GM23338 (cell line): ENCODE results near the gene NUP214. TPM values are rescaled to one million over a fixed set of nuclear protein-coding genes. Genes with fewer than 3 reads are reported as not detected.
A peak's percentile ranks its signal among the peaks of the same experiment; 100 is the strongest.

ENCODE experiments used
- ATAC-seq: fragments of 200-7000 bp; cut with Tn5 transposase; 3 replicates; pipeline ENCODE4 v1.9.1; 2020
- DNase-seq: peaks from one replicate; pipeline ENCODE4 v3.0.0-alpha.2; 2015; ENCODE audit warnings: low spot score
- H2AFZ ChIP-seq: fragments of 200-600 bp; sonication (generic); 2 replicates; pipeline ENCODE4 v1.8.0; 2016; ENCODE audit warnings: antibody characterized with exemption, mild to moderate bottlenecking, moderate library complexity
- H3F3A ChIP-seq: fragments of 200-600 bp; sonication (generic); replicated peaks from 2 replicates; pipeline ENCODE4 v1.8.0; 2017; ENCODE audit warnings: antibody characterized with exemption, mixed run types, low read depth
- H3K27ac ChIP-seq: fragments of 200-600 bp; sonication (generic); 2 replicates; pipeline ENCODE4 v1.6.1; 2016; ENCODE audit warnings: low read depth
- H3K27me3 ChIP-seq: fragments of 200-600 bp; sonication (generic); 2 replicates; pipeline ENCODE4 v1.8.0; 2016; ENCODE audit warnings: mild to moderate bottlenecking, mixed run types, moderate library complexity; ENCODE audit not compliant: insufficient read depth
- H3K36me3 ChIP-seq: fragments of 200-600 bp; sonication (generic); 2 replicates; pipeline ENCODE4 v1.8.0; 2016; ENCODE audit warnings: mild to moderate bottlenecking; ENCODE audit not compliant: insufficient read depth
- H3K4me1 ChIP-seq: fragments of 200-600 bp; sonication (generic); 2 replicates; pipeline ENCODE4 v1.8.0; 2016; ENCODE audit warnings: mild to moderate bottlenecking, moderate library complexity; ENCODE audit not compliant: insufficient read depth
- H3K4me2 ChIP-seq: fragments of 200-600 bp; sonication (generic); 2 replicates; pipeline ENCODE4 v1.7.1; 2017; ENCODE audit warnings: mixed run types
- H3K4me3 ChIP-seq: fragments of 200-600 bp; sonication (generic); 2 replicates; pipeline ENCODE4 v1.6.1; 2016; ENCODE audit warnings: mixed run types
- H3K79me2 ChIP-seq: fragments of 200-600 bp; sonication (generic); replicated peaks from 2 replicates; pipeline ENCODE4 v1.8.0; 2017; ENCODE audit warnings: mild to moderate bottlenecking; ENCODE audit not compliant: insufficient read depth
- H3K9me2 ChIP-seq: fragments of 200-600 bp; sonication (generic); 2 replicates; pipeline ENCODE4 v1.8.0; 2017; ENCODE audit not compliant: insufficient read depth
- H4K20me1 ChIP-seq: fragments of 200-600 bp; sonication (generic); replicated peaks from 2 replicates; pipeline ENCODE4 v1.8.0; 2017; ENCODE audit warnings: mild to moderate bottlenecking; ENCODE audit not compliant: insufficient read depth
- H3K27ac Mint-ChIP-seq: 2 replicates; pipeline ENCODE4 v1.8.0; 2020; ENCODE audit warnings: inconsistent platforms, mild to moderate bottlenecking, moderate library complexity, mixed read lengths
- H3K27me3 Mint-ChIP-seq: 3 replicates; pipeline ENCODE4 v1.8.0; 2022; ENCODE audit warnings: low read depth, mild to moderate bottlenecking, moderate library complexity, mixed read lengths, inconsistent platforms; ENCODE audit not compliant: insufficient read depth, poor library complexity
- H3K36me3 Mint-ChIP-seq: 3 replicates; pipeline ENCODE4 v1.8.0; 2021; ENCODE audit warnings: low read depth, mild to moderate bottlenecking, inconsistent platforms, moderate library complexity, mixed read lengths
- H3K4me1 Mint-ChIP-seq: 3 replicates; pipeline ENCODE4 v1.8.0; 2020; ENCODE audit warnings: mild to moderate bottlenecking, inconsistent platforms, mixed read lengths
- H3K4me3 Mint-ChIP-seq: 3 replicates; pipeline ENCODE4 v1.8.0; 2021; ENCODE audit warnings: moderate library complexity, mild to moderate bottlenecking, inconsistent platforms, mixed read lengths
- H3K9me3 Mint-ChIP-seq: 3 replicates; pipeline ENCODE4 v1.8.0; 2020; ENCODE audit warnings: moderate library complexity, mild to moderate bottlenecking, inconsistent platforms, mixed read lengths
- EZH2 ChIP-seq: fragments of 200-600 bp; sonication (generic); IDR thresholded peaks from one replicate; pipeline ENCODE4 v1.8.0; 2017; ENCODE audit warnings: antibody characterized with exemption, mild to moderate bottlenecking, low read depth; ENCODE audit not compliant: unreplicated experiment
- NANOG ChIP-seq: IDR thresholded peaks from 2 replicates; pipeline ENCODE4 v1.6.1; 2016; ENCODE audit warnings: antibody characterized with exemption, borderline replicate concordance
- POLR2AphosphoS5 ChIP-seq: IDR thresholded peaks from 2 replicates; pipeline ENCODE4 v1.6.1; 2016; ENCODE audit warnings: antibody characterized with exemption, low read depth
- STAT1 ChIP-seq: IDR thresholded peaks from one replicate; pipeline ENCODE4 v1.6.1; 2016; ENCODE audit warnings: antibody characterized with exemption; ENCODE audit not compliant: unreplicated experiment
- ZNF114 ChIP-seq: fragments of 250-450 bp; sonication (Bioruptor Pico); IDR thresholded peaks from 2 replicates; pipeline ENCODE4 v1.5.0; 2020; ENCODE audit warnings: mild to moderate bottlenecking, moderate library complexity
- ZNF331 ChIP-seq: fragments of 250-450 bp; sonication (Bioruptor Pico); IDR thresholded peaks from 2 replicates; pipeline ENCODE4 v1.5.0; 2020; ENCODE audit warnings: low read depth, mild to moderate bottlenecking, moderate library complexity
- polyA plus RNA-seq: library from polyadenylated mRNA; unstranded; fragments of >200 nt; fragmentation: Nextera tagmentation; extraction: Ambion mirVana; gene quantifications from 2 replicates; pipeline ENCODE4 v1.2.1, GENCODE V29; 2016
- total RNA-seq: library from RNA; depleted of rRNA; stranded (reverse); fragments of >200 nt; shearing (Covaris generic); gene quantifications from 2 replicates; pipeline ENCODE4 v1.2.3, GENCODE V29; 2014

The NUP214 gene
- total and polyA plus RNA-seq, 2 experiments from 2014 or later = 36.0 to 57.0 TPM

DNA sequence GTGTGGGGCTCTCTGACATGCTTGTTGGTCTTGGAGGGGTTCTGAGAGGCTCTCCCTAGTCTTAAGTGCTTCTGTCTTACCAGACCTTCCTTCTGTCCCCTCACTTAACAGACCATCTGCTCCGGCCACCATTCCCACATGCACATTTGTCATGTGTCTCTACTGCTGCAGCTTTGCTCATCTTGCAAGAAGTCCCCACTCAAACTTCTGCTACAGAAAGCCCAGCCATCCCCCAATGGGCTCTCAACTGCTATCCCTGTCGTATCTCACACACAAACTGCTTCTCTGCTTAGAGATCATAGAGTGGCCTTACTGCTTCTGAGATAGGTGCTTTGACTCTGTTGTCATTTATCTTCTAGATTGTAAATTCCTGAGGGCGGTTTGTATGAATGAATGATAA lies 69.4 kb downstream of the NUP214 start:
- H3K9me3 Mint-ChIP-seq = no peaks in the 10 kb centered on the region
- H3K36me3 ChIP-seq = peaks cover 33% of the 10 kb centered on the region; the same call in 1 of the 2 replicates
- peaks cover 50% of the 10 kb centered on the region for H3K36me3 Mint-ChIP-seq
- peaks cover 9% of the 10 kb centered on the region for H3K27me3 Mint-ChIP-seq
- no peak for TF ChIP-seq ZNF331
- no peak for TF ChIP-seq ZNF114 (CRISPR knock-in tag)
- TF ChIP-seq STAT1 = no peak
- H3K4me3 Mint-ChIP-seq = no peak overlapping the region
- peak overlapping the region; percentile 32; the same call in 1 of the 2 replicates for H3K27ac ChIP-seq
- no peaks in the 10 kb centered on the region for H3K79me2 ChIP-seq
- H3K4me1 ChIP-seq = no peaks in the 10 kb centered on the region
- H4K20me1 ChIP-seq = 0 out of 2 replicates have a peak, but pooled peaks cover 4% of the 10 kb centered on the region
- no peaks in the 10 kb centered on the region for H3K9me2 ChIP-seq
- no peaks in the 10 kb centered on the region; the same call in 1 of the 2 replicates for H3F3A ChIP-seq
- DNase-seq (no peak), ATAC-seq (no peak)
- no peaks in the 10 kb centered on the region for H3K4me1 Mint-ChIP-seq
- H2AFZ ChIP-seq = no peak overlapping the region
- H3K27me3 ChIP-seq = no peaks in the 10 kb centered on the region
- H3K4me2 ChIP-seq = no peak overlapping the region
- H3K27ac Mint-ChIP-seq = no peak overlapping the region
- H3K4me3 ChIP-seq = no peak overlapping the region

DNA sequence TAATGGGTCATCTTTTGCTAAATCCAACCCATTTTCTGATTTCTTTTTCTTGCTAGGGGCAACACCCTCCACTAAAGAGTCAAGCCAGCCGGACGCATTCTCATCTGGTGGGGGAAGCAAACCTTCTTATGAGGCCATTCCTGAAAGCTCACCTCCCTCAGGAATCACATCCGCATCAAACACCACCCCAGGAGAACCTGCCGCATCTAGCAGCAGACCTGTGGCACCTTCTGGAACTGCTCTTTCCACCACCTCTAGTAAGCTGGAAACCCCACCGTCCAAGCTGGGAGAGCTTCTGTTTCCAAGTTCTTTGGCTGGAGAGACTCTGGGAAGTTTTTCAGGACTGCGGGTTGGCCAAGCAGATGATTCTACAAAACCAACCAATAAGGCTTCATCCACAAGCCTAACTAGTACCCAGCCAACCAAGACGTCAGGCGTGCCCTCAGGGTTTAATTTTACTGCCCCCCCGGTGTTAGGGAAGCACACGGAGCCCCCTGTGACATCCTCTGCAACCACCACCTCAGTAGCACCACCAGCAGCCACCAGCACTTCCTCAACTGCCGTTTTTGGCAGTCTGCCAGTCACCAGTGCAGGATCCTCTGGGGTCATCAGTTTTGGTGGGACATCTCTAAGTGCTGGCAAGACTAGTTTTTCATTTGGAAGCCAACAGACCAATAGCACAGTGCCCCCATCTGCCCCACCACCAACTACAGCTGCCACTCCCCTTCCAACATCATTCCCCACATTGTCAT lies 72.0 kb downstream of the NUP214 start:
- H3K36me3 Mint-ChIP-seq = peaks cover 68% of the 10 kb centered on the region
- peaks cover 9% of the 10 kb centered on the region for H3K27me3 Mint-ChIP-seq
- Histone ChIP-seq H2AFZ (no peak overlapping the region), H3K79me2 (no peaks in the 10 kb centered on the region), H3K27me3 (no peaks in the 10 kb centered on the region), H3K4me1 (no peaks in the 10 kb centered on the region), H3F3A (no peaks in the 10 kb centered on the region), H3K36me3 (peaks cover 20% of the 10 kb centered on the region; the same call in 1 of the 2 replicates), H3K4me3 (no peak overlapping the region), H3K4me2 (no peak overlapping the region), H4K20me1 (0 out of 2 replicates have a peak, but pooled peaks cover 4% of the 10 kb centered on the region), H3K27ac (no peak overlapping the region), H3K9me2 (no peaks in the 10 kb centered on the region)
- H3K4me3 Mint-ChIP-seq = no peak overlapping the region
- TF ChIP-seq POLR2AphosphoS5 = no peak
- no peak overlapping the region for H3K27ac Mint-ChIP-seq
- ATAC-seq (no peak), DNase-seq (no peak)
- no peaks in the 10 kb centered on the region for H3K9me3 Mint-ChIP-seq
- H3K4me1 Mint-ChIP-seq = no peaks in the 10 kb centered on the region

DNA sequence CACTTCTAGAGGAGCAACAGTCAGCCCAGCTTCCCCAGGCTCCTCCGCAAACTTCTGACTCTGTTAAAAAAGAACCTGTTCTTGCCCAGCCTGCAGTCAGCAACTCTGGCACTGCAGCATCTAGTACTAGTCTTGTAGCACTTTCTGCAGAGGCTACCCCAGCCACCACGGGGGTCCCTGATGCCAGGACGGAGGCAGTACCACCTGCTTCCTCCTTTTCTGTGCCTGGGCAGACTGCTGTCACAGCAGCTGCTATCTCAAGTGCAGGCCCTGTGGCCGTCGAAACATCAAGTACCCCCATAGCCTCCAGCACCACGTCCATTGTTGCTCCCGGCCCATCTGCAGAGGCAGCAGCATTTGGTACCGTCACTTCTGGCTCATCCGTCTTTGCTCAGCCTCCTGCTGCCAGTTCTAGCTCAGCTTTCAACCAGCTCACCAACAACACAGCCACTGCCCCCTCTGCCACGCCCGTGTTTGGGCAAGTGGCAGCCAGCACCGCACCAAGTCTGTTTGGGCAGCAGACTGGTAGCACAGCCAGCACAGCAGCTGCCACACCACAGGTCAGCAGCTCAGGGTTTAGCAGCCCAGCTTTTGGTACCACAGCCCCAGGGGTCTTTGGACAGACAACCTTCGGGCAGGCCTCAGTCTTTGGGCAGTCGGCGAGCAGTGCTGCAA lies 72.8 kb downstream of the NUP214 start:
- H3K36me3 Mint-ChIP-seq = peaks cover 63% of the 10 kb centered on the region
- H3K27me3 Mint-ChIP-seq = peaks cover 9% of the 10 kb centered on the region
- peaks cover 16% of the 10 kb centered on the region; the same call in 1 of the 2 replicates for H3K36me3 ChIP-seq

More for the DNA sequence above, 72.8 kb downstream of the NUP214 start:
- no peaks in the 10 kb centered on the region for H3F3A ChIP-seq
- no peak overlapping the region for H3K4me3 Mint-ChIP-seq
- no peaks in the 10 kb centered on the region for H3K9me3 Mint-ChIP-seq
- no peak for ATAC-seq
- H3K4me1 Mint-ChIP-seq = peaks cover under 1% of the 10 kb centered on the region; the same call in 2 of the 3 replicates
- no peak overlapping the region for H3K27ac Mint-ChIP-seq
- TF ChIP-seq EZH2 (no peak), NANOG (no peak)
- H3K4me1 ChIP-seq = no peaks in the 10 kb centered on the region
- H3K27me3 ChIP-seq = no peaks in the 10 kb centered on the region
- H4K20me1 ChIP-seq = 0 out of 2 replicates have a peak, but pooled peaks cover 4% of the 10 kb centered on the region
- no peak for DNase-seq
- no peak overlapping the region for H3K4me3 ChIP-seq
- no peaks in the 10 kb centered on the region for H3K79me2 ChIP-seq
- H3K9me2 ChIP-seq = no peaks in the 10 kb centered on the region
- H3K4me2 ChIP-seq = no peak overlapping the region
- H3K27ac ChIP-seq = no peak overlapping the region
- no peak overlapping the region for H2AFZ ChIP-seq
